Measurements from ENCODE around the gene KCTD15.

DNA sequence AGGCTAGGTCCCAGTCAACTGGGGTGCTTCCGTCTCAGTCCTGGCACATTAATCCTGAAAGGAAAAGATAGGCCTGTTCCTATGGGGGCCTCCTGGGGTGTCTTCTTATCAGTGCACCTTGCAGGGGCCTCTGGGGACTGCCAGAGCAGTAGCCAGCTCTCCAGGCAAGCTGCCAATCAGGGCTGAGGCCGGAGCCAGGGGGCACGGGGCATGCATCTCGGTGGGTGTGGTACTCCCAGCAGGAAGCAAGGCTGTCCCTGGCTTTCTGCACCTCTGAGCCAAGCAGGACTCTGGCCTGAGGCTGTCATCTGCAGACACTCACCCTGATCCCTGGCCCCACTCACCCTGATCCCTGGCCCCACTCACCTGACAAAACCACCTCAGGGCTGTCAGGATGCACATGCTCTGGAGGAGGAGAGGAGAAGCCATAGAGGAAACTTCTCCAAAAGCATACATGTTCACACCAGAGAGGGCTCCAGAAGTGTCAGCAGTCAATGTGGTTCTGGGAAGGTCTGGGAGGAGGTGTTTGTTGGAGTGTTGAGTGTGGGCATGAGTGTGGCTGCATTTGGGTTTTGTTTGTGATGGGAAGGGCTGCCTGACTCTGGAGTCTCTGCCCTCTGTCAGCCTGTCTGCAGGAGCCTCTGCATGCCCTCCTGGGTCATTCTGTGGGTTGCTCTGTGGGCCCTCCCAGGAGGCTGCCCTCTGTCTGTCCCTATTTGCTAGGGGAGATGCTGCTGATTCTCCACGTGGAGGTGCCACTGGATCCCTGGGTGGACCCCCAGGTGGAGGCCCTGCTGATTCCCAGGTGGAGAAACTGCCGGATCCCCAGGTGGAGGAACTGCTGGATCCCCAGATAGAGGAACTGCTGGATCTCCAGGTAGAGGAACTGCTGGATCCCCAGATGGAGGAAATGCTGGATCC, 22.7 kb upstream of the KCTD15 start:
- TF ChIP-seq EP300 (IDR thresholded peaks at IDR 0.05) (no peak), POLR2A (IDR thresholded peaks at IDR 0.05) (no peak)
- TF ChIP-seq, protein P1, sequence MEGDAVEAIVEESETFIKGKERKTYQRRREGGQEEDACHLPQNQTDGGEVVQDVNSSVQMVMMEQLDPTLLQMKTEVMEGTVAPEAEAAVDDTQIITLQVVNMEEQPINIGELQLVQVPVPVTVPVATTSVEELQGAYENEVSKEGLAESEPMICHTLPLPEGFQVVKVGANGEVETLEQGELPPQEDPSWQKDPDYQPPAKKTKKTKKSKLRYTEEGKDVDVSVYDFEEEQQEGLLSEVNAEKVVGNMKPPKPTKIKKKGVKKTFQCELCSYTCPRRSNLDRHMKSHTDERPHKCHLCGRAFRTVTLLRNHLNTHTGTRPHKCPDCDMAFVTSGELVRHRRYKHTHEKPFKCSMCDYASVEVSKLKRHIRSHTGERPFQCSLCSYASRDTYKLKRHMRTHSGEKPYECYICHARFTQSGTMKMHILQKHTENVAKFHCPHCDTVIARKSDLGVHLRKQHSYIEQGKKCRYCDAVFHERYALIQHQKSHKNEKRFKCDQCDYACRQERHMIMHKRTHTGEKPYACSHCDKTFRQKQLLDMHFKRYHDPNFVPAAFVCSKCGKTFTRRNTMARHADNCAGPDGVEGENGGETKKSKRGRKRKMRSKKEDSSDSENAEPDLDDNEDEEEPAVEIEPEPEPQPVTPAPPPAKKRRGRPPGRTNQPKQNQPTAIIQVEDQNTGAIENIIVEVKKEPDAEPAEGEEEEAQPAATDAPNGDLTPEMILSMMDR (IDR thresholded peaks at IDR 0.05): no peak

Measured in upper lobe of left lung (tissue), 4 donors.